ENCODE measurements around the gene ELAVL4. TPM values are rescaled to one million over a fixed set of nuclear protein-coding genes. Genes with fewer than 3 reads are reported as not detected.

Gene ELAVL4
- total RNA-seq, 1 experiment from 2014 or later, result not detected

DNA sequence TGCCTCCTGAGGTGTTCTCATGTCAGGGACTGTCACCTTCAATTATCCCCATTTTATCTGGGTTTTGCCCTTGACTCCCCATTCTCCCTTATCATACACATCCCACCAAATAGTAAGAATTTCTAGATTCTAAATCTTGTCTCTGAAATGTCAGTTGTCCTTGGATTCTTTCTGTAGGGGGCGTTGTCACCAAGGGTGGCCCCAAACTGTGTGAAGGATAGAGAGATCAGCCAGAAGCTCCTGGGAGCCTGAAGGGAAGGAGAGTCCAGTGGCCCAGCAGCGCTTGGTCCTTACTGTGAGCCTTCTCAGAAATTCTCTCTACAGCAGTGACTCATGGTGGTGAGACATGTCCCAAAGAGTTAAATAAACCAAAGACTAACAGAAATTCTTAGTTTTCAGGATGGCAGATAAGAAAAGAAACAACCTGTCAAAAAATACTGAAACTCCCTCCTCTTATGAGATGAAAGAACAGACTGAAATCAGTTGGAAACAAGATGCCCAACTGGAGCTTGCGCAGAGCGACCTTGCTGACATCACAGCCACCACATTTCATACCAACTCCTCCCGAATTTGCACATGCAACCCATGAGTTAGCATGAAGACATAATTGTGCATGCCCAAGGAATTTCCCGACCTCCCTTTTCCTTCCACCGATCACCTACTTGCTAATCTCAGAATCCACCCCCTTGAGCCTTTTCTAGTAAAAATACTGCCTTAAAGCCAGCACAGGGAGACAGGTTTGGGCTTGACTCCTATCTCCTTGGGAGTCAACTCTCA is 109.8 kb downstream of the ELAVL4 start:
- CTCF ChIA-PET, result no interaction called here
- Mint-ChIP-seq H3K27me3 (ENCODE audit: insufficient read depth, unreplicated experiment) (no peaks in the 10 kb centered on the region), H3K27ac (ENCODE audit: low read depth, unreplicated experiment) (no peak overlapping the region), H3K9me3 (ENCODE audit: unreplicated experiment) (no peaks in the 10 kb centered on the region), H3K4me1 (ENCODE audit: insufficient read depth, unreplicated experiment) (no peaks in the 10 kb centered on the region), H3K36me3 (ENCODE audit: insufficient read depth, unreplicated experiment) (no peaks in the 10 kb centered on the region), H3K4me3 (ENCODE audit: unreplicated experiment) (no peak overlapping the region)
- BruUV-seq (replicated peaks), result no TSS peak
- POLR2A ChIA-PET, result no interaction called here
- intact Hi-C loops (cut with micrococcal nuclease), result no loop called here
- TF ChIP-seq, protein P1, sequence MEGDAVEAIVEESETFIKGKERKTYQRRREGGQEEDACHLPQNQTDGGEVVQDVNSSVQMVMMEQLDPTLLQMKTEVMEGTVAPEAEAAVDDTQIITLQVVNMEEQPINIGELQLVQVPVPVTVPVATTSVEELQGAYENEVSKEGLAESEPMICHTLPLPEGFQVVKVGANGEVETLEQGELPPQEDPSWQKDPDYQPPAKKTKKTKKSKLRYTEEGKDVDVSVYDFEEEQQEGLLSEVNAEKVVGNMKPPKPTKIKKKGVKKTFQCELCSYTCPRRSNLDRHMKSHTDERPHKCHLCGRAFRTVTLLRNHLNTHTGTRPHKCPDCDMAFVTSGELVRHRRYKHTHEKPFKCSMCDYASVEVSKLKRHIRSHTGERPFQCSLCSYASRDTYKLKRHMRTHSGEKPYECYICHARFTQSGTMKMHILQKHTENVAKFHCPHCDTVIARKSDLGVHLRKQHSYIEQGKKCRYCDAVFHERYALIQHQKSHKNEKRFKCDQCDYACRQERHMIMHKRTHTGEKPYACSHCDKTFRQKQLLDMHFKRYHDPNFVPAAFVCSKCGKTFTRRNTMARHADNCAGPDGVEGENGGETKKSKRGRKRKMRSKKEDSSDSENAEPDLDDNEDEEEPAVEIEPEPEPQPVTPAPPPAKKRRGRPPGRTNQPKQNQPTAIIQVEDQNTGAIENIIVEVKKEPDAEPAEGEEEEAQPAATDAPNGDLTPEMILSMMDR (IDR thresholded peaks at IDR 0.05; ENCODE audit: unreplicated experiment), result no peak
- no peak for DNase-seq (ENCODE audit: unreplicated experiment)

DNA sequence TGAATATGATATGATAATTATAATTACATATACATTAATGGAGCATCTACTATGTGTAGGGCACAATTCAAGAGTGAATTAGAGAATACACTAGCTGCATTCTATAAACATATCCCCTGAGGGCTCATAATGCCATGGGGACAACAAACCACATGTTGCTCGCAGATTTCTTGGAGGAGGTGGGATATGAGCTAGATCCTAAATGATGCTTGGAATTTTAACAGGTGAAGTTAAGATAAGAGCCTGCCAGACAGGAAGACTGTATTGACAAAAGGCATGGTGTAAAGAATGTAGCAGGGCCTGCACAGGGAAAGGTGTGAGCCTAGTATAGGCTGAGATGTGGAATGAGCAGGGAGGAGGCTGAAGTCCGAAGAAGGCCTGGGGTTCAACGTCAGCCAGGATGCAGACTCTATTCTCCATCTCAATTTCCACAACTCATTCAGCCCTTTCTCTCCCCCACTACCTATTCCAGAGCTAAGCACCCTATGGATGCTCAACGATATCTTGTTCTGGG is 120.2 kb downstream of the ELAVL4 start:
- CTCF ChIA-PET, result no interaction called here
- no peaks in the 10 kb centered on the region for H3K27me3 Mint-ChIP-seq (ENCODE audit: insufficient read depth, unreplicated experiment)
- no peak overlapping the region for H3K4me3 Mint-ChIP-seq (ENCODE audit: unreplicated experiment)
- BruUV-seq (replicated peaks), result no TSS peak
- POLR2A ChIA-PET, result no interaction called here
- no peaks in the 10 kb centered on the region for H3K4me1 Mint-ChIP-seq (ENCODE audit: insufficient read depth, unreplicated experiment)
- DNase-seq (ENCODE audit: unreplicated experiment), result no peak
- no peak overlapping the region for H3K27ac Mint-ChIP-seq (ENCODE audit: low read depth, unreplicated experiment)
- no peaks in the 10 kb centered on the region for H3K36me3 Mint-ChIP-seq (ENCODE audit: insufficient read depth, unreplicated experiment)
- intact Hi-C loops (cut with micrococcal nuclease), result no loop called here
- H3K9me3 Mint-ChIP-seq (ENCODE audit: unreplicated experiment), result peaks cover 34% of the 10 kb centered on the region
- TF ChIP-seq, protein P1 (IDR thresholded peaks at IDR 0.05; ENCODE audit: unreplicated experiment), result no peak

DNA sequence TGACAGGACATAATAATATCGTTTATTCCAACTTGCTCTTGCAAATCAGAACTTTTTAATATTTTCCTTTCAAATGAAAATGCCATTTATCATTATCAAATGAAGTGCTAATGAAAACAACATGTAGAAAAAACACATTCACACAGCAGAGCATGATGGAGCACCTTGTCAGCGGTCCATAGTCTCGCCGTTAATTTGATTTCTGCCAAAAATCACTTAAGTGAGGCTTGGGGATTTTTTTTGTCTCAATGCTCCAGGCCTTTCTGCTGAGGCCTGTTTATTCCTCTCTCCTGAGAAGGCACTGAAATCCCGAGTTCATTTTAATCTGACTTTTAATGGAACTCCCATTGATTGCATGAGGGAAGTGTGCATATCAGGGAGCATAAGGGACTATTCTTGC is 122.5 kb downstream of the ELAVL4 start:
- no peak overlapping the region for H3K27ac Mint-ChIP-seq (ENCODE audit: low read depth, unreplicated experiment)
- intact Hi-C loops (cut with micrococcal nuclease), result no loop called here
- no peak overlapping the region for H3K4me3 Mint-ChIP-seq (ENCODE audit: unreplicated experiment)
- no TSS peak for BruUV-seq (replicated peaks)
- TF ChIP-seq, protein P1 (IDR thresholded peaks at IDR 0.05; ENCODE audit: unreplicated experiment), result no peak
- H3K9me3 Mint-ChIP-seq (ENCODE audit: unreplicated experiment), result peaks cover 38% of the 10 kb centered on the region
- H3K36me3 Mint-ChIP-seq (ENCODE audit: insufficient read depth, unreplicated experiment), result no peaks in the 10 kb centered on the region
- DNase-seq (ENCODE audit: unreplicated experiment), result no peak
- CTCF ChIA-PET, result interaction anchor here (0.5 kb wide), 1 partner anchor 34 kb away, joined by 3 read pairs; no protein-coding TSS in a partner anchor
- POLR2A ChIA-PET, result no interaction called here
- H3K27me3 Mint-ChIP-seq (ENCODE audit: insufficient read depth, unreplicated experiment), result no peaks in the 10 kb centered on the region
- H3K4me1 Mint-ChIP-seq (ENCODE audit: insufficient read depth, unreplicated experiment), result no peaks in the 10 kb centered on the region

GRCh38 chr1:50232336-50232735 is 123.6 kb downstream of the ELAVL4 start:
- Mint-ChIP-seq H3K4me3 (ENCODE audit: unreplicated experiment) (no peak overlapping the region), H3K9me3 (ENCODE audit: unreplicated experiment) (peaks cover 27% of the 10 kb centered on the region), H3K27ac (ENCODE audit: low read depth, unreplicated experiment) (no peak overlapping the region), H3K36me3 (ENCODE audit: insufficient read depth, unreplicated experiment) (no peaks in the 10 kb centered on the region), H3K4me1 (ENCODE audit: insufficient read depth, unreplicated experiment) (no peaks in the 10 kb centered on the region), H3K27me3 (ENCODE audit: insufficient read depth, unreplicated experiment) (no peaks in the 10 kb centered on the region)
- no peak for DNase-seq (ENCODE audit: unreplicated experiment)
- CTCF ChIA-PET, result no interaction called here
- BruUV-seq (replicated peaks), result no TSS peak
- intact Hi-C loops (cut with micrococcal nuclease), result no loop called here
- TF ChIP-seq, protein P1 (IDR thresholded peaks at IDR 0.05; ENCODE audit: unreplicated experiment), result no peak
- POLR2A ChIA-PET, result no interaction called here
